GM12801 (cell line): Measurements from ENCODE around the gene AKAP8L.

Experiments
- TF ChIP-seq, protein P1 (sequence below): IDR thresholded peaks from one replicate; pipeline ENCODE4 v1.5.1; 2011; ENCODE audit warnings: control low read depth; ENCODE audit not compliant: insufficient read length; ENCODE audit errors: extremely low read depth

The AKAP8L gene

GRCh38 chr19:15371119-15371518 lies 47.7 kb downstream of the AKAP8L start:
- TF ChIP-seq, protein P1, sequence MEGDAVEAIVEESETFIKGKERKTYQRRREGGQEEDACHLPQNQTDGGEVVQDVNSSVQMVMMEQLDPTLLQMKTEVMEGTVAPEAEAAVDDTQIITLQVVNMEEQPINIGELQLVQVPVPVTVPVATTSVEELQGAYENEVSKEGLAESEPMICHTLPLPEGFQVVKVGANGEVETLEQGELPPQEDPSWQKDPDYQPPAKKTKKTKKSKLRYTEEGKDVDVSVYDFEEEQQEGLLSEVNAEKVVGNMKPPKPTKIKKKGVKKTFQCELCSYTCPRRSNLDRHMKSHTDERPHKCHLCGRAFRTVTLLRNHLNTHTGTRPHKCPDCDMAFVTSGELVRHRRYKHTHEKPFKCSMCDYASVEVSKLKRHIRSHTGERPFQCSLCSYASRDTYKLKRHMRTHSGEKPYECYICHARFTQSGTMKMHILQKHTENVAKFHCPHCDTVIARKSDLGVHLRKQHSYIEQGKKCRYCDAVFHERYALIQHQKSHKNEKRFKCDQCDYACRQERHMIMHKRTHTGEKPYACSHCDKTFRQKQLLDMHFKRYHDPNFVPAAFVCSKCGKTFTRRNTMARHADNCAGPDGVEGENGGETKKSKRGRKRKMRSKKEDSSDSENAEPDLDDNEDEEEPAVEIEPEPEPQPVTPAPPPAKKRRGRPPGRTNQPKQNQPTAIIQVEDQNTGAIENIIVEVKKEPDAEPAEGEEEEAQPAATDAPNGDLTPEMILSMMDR, result no peak

GRCh38 chr19:15369594-15369891 lies 49.2 kb downstream of the AKAP8L start:
- TF ChIP-seq, protein P1, result no peak

DNA sequence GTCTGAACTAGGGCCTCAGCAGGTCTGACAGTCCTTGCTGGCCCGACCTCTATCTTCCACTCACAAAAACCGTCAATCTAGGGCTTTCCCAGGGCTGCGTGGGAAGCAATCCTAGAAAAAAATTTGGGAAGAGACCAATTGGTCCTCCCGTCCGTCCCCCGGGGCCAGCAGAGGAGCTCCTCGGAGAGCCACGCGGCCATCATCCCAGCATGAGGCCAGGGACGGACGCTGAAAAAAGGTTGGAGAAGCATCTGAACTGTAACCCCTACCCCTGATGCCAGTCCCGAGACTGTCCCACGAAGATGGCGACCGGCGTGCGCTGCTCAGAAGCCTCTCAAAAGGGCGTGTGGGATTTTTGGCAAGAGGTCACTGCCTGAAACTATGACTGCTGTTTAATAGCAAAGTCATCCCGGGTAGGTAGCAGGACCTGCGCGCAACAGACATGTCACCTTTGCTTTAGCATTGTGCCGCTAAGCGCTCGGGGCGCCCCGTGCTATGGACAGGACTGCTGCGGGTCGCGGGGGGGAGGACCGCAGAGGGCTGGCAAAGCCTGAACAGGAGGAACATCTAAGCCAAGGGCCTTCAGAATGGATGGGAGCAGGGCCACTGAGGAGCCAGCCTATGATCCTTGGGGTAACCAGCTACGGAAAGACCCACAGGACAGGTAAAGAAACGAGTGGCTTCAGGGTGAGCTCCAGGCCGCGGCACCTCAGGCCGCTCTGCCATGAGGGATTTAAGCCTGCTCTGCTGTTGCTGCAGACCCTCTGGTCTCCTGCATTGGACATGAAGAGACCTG lies 49.8 kb downstream of the AKAP8L start:
- TF ChIP-seq, protein P1, result no peak

GRCh38 chr19:15368051-15368632 lies 50.6 kb downstream of the AKAP8L start:
- TF ChIP-seq, protein P1, result no peak

DNA sequence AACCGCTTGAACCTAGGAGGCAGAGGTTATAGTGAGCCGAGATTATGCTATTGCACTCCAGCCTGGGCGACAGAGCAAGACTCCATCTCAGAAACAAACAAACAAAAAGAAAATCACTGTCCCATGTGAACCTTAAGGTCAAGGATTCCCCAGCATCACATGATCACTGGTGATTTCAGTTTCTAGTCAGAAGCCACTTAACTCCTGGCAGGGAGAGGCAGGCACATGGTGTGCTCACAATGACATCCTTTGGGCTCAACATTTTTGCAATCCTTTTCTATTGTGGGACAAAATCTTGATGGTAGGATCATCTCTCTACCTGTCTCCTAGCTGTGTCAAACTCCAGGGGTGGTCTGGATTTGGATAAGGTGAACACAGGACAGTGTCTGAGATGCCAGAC lies 51.3 kb downstream of the AKAP8L start:
- TF ChIP-seq, protein P1, result no peak

- TF ChIP-seq, protein P1, result no peak
Measured at GRCh38 chr19:15365264-15365663, 53.5 kb downstream of the AKAP8L start.

GRCh38 chr19:15358918-15359317 lies 59.9 kb downstream of the AKAP8L start:
- TF ChIP-seq, protein P1, result no peak
